Measurements from ENCODE around the gene SH2D3A. TPM values are rescaled to one million over a fixed set of nuclear protein-coding genes. Genes with fewer than 3 reads are reported as not detected.

SH2D3A gene
- total and polyA plus RNA-seq, 2 donors (not counting 1 experiment from before 2014, with no cell fraction given) = 36.1 to 54.1 TPM

DNA sequence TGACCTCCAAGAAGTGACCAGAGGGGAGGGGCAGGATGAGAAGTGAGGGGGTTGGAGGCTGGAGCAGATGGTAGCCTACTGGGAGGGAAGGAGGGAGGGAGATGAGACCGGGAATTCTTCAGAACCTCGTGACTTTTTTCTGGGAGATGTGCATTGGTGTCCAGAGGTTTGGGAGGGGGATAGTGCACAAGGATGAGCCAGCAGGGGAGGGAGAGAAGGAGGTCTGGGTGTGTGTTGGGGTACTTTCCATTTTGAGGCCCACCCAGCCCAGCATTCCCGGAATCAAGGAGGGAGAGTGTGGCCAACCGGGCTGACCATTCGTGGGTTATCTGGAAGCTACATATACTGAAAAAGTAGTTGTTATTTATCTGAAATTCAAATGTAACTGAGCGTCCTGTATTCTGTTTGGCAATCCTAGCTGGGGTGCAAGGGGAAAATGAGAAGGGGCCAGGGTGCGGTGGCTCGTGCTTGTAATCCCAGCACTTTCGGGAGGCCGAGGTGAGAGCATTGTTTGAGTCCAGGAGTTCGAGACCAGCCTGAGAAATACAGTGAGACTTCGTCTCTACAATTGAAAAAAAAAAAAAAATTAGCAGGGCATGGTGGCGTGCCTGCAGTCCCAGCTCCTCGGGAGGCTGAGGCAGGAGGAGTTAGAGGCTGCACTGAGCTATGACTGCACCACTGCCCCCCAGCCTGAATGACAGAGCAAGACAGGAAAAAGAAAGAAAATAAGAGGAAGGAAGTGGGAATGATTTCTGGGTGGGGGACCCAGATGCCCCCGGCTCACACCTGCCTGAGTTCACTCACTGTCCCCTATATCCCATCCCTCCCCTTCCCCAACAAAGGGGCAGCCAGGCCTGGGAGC is 42.4 kb downstream of the SH2D3A start:
- Mint-ChIP-seq H3K4me3 (no peak overlapping the region), H3K27me3 (no peaks in the 10 kb centered on the region), H3K4me1 (peaks cover 69% of the 10 kb centered on the region), H3K27ac (peak overlapping the region; percentile 83), H3K9me3 (ENCODE audit: insufficient read depth) (no peaks in the 10 kb centered on the region)
- Histone ChIP-seq H3K36me3 (replicated peaks in 1 of 2; ENCODE audit: control extremely low read depth in 1 of 2, control insufficient read depth in 1 of 2, extremely low read depth in 1 of 2, insufficient read depth in 2 of 2, low read length in 1 of 2) (no peaks in the 10 kb centered on the region), H3K79me2 (ENCODE audit: control insufficient read depth, insufficient read depth, low read length) (peaks cover 3% of the 10 kb centered on the region), H3K4me1 (ENCODE audit: control insufficient read depth in 2 of 2, insufficient read depth in 2 of 2, low read length in 2 of 2) (peaks cover 58 to 61% of the 10 kb centered on the region in 2 donors), H3K9ac (ENCODE audit: low read length) (no peak overlapping the region), H3K4me2 (replicated peaks; ENCODE audit: low read depth, low read length, poor library complexity, severe bottlenecking) (peak overlapping the region; percentile 42), H3K27ac (ENCODE audit: low read length in 2 of 2) (peak overlapping the region in 1 of 2 donors; percentile 39), H4K20me1 (ENCODE audit: control insufficient read depth, insufficient read depth, low read length, poor library complexity, severe bottlenecking) (no peaks in the 10 kb centered on the region), H2AFZ (ENCODE audit: insufficient read depth, low read depth, low read length, poor library complexity, severe bottlenecking) (no peak overlapping the region), H3K9me3 (ENCODE audit: control extremely low read depth in 1 of 3, control insufficient read depth in 2 of 3, insufficient read depth in 1 of 3, low read length in 2 of 3) (peaks cover 0 to 3% (median 0%) of the 10 kb centered on the region in 3 donors), H3K27me3 (replicated peaks in 1 of 4; ENCODE audit: control extremely low read depth in 1 of 4, control insufficient read depth in 3 of 4, insufficient read depth in 4 of 4, low read length in 3 of 4) (no peaks in the 10 kb centered on the region), H3K4me3 (ENCODE audit: control extremely low read depth in 1 of 5, extremely low read depth in 1 of 5, insufficient read depth in 1 of 5, low read depth in 2 of 5, low read length in 4 of 5) (no peak overlapping the region)
- ChIA-PET CTCF (interaction anchor here (0.7 to 1.4 kb wide), 2 partner anchors 11 to 27 kb away, joined by 3 to 7 read pairs; no protein-coding TSS in a partner anchor), POLR2A (interaction anchor here (0.6 to 1.0 kb wide), 3 partner anchors 12 to 680 kb away, joined by 3 to 4 read pairs (median 4); no protein-coding TSS in a partner anchor)
- intact Hi-C loops (cut with micrococcal nuclease) = loop anchor here (5.0 to 10.0 kb wide), 2 partner anchors 50 to 137 kb away; partner anchors contain the start of gene TNFSF14
- no peak for TF ChIP-seq EZH2 (IDR thresholded peaks at IDR 0.05; ENCODE audit: borderline replicate concordance, insufficient read depth, low read depth, low read length, poor library complexity, severe bottlenecking)
- TF ChIP-seq, protein P1, sequence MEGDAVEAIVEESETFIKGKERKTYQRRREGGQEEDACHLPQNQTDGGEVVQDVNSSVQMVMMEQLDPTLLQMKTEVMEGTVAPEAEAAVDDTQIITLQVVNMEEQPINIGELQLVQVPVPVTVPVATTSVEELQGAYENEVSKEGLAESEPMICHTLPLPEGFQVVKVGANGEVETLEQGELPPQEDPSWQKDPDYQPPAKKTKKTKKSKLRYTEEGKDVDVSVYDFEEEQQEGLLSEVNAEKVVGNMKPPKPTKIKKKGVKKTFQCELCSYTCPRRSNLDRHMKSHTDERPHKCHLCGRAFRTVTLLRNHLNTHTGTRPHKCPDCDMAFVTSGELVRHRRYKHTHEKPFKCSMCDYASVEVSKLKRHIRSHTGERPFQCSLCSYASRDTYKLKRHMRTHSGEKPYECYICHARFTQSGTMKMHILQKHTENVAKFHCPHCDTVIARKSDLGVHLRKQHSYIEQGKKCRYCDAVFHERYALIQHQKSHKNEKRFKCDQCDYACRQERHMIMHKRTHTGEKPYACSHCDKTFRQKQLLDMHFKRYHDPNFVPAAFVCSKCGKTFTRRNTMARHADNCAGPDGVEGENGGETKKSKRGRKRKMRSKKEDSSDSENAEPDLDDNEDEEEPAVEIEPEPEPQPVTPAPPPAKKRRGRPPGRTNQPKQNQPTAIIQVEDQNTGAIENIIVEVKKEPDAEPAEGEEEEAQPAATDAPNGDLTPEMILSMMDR (IDR thresholded peaks at IDR 0.05) = no peak
- no peak for ATAC-seq (ENCODE audit: low read depth)
- 96% methylated on average over 12 of the region's 15 CpGs for WGBS (ENCODE audit: insufficient coverage)
- no peak for DNase-seq

Data from B cell (primary cell).